ENCODE data around the gene SLC13A5. TPM values are rescaled to one million over a fixed set of nuclear protein-coding genes. Genes with fewer than 3 reads are reported as not detected.

The SLC13A5 gene
- total RNA-seq (2022) (not detected in 2 replicates), Bru-seq, nascent RNA (not detected), BruChase-seq, experiment 1, labeled RNA remaining after a 6-hour chase (percentile 6 among the genes with signal in this experiment), BruChase-seq, experiment 2, labeled RNA remaining after a 2-hour chase (not detected)
- long read RNA-seq = 0 reads

- intact Hi-C loops (cut with micrococcal nuclease) = no loop called here
These were observed at the start of gene SLC13A5 for GRCh38 chr17:6713130-6713917. Gene SLC13A5, minus strand, starts transcription at chr17:6713369. Its CDS starts 36 bp downstream, at chr17:6713333.

GRCh38 chr17:6761779-6762178, 48.6 kb upstream of the SLC13A5 start:
- no TSS peak for BruUV-seq (replicated peaks)
- Mint-ChIP-seq H3K9me3 (ENCODE audit: unreplicated experiment) (peaks cover 9% of the 10 kb centered on the region), H3K4me3 (ENCODE audit: unreplicated experiment) (no peak overlapping the region), H3K4me1 (ENCODE audit: insufficient read depth, unreplicated experiment) (no peaks in the 10 kb centered on the region), H3K27ac (ENCODE audit: low read depth, unreplicated experiment) (no peak overlapping the region), H3K36me3 (ENCODE audit: insufficient read depth, unreplicated experiment) (no peaks in the 10 kb centered on the region), H3K27me3 (ENCODE audit: insufficient read depth, unreplicated experiment) (peaks cover 8% of the 10 kb centered on the region)
- no peak for TF ChIP-seq CTCF (IDR thresholded peaks at IDR 0.05; ENCODE audit: unreplicated experiment)
- CTCF ChIA-PET = no interaction called here
- no peak for DNase-seq (ENCODE audit: unreplicated experiment)
- intact Hi-C loops (cut with micrococcal nuclease) = no loop called here
- POLR2A ChIA-PET = no interaction called here

More at GRCh38 chr17:6713130-6713917, at the start of gene SLC13A5:
- no peak for TF ChIP-seq CTCF (IDR thresholded peaks at IDR 0.05; ENCODE audit: unreplicated experiment)
- H3K27ac Mint-ChIP-seq (ENCODE audit: low read depth, unreplicated experiment) = no peak within 1 kb of the TSS
- peaks cover 7% of the 10 kb centered on the region for H3K9me3 Mint-ChIP-seq (ENCODE audit: unreplicated experiment)
- CTCF ChIA-PET = interaction anchor here (0.6 kb wide), 1 partner anchor 197 kb away, joined by 4 read pairs; no protein-coding TSS in a partner anchor
- POLR2A ChIA-PET = interaction anchor here (0.9 kb wide), 1 partner anchor 19 kb away, joined by 4 read pairs; no protein-coding TSS in a partner anchor
- no peaks in the 10 kb centered on the region for H3K27me3 Mint-ChIP-seq (ENCODE audit: insufficient read depth, unreplicated experiment)
- BruUV-seq (replicated peaks) = no TSS peak
- H3K4me1 Mint-ChIP-seq (ENCODE audit: insufficient read depth, unreplicated experiment) = peaks cover 20% of the 10 kb centered on the region
- H3K36me3 Mint-ChIP-seq (ENCODE audit: insufficient read depth, unreplicated experiment) = no peaks in the 10 kb centered on the region
- DNase-seq (ENCODE audit: unreplicated experiment) = no peak
- no peak within 1 kb of the TSS for H3K4me3 Mint-ChIP-seq (ENCODE audit: unreplicated experiment)

- H3K36me3 Mint-ChIP-seq (ENCODE audit: insufficient read depth, unreplicated experiment) = no peaks in the 10 kb centered on the region
- H3K27ac Mint-ChIP-seq (ENCODE audit: low read depth, unreplicated experiment) = no peak overlapping the region
- DNase-seq (ENCODE audit: unreplicated experiment) = no peak
- intact Hi-C loops (cut with micrococcal nuclease) = no loop called here
- H3K4me1 Mint-ChIP-seq (ENCODE audit: insufficient read depth, unreplicated experiment) = peaks cover 5% of the 10 kb centered on the region
- H3K4me3 Mint-ChIP-seq (ENCODE audit: unreplicated experiment) = no peak overlapping the region
- ChIA-PET CTCF (no interaction called here), POLR2A (no interaction called here)
- no peaks in the 10 kb centered on the region for H3K9me3 Mint-ChIP-seq (ENCODE audit: unreplicated experiment)
- H3K27me3 Mint-ChIP-seq (ENCODE audit: insufficient read depth, unreplicated experiment) = no peaks in the 10 kb centered on the region
- BruUV-seq (replicated peaks) = no TSS peak
- no peak for TF ChIP-seq CTCF (IDR thresholded peaks at IDR 0.05; ENCODE audit: unreplicated experiment)
These were observed 44.6 kb upstream of the SLC13A5 start for GRCh38 chr17:6757747-6758146.

GRCh38 chr17:6756425-6757031, 43.4 kb upstream of the SLC13A5 start:
- DNase-seq (ENCODE audit: unreplicated experiment) = no peak
- Mint-ChIP-seq H3K4me1 (ENCODE audit: insufficient read depth, unreplicated experiment) (peaks cover 15% of the 10 kb centered on the region), H3K36me3 (ENCODE audit: insufficient read depth, unreplicated experiment) (no peaks in the 10 kb centered on the region), H3K4me3 (ENCODE audit: unreplicated experiment) (no peak overlapping the region), H3K9me3 (ENCODE audit: unreplicated experiment) (no peaks in the 10 kb centered on the region), H3K27ac (ENCODE audit: low read depth, unreplicated experiment) (no peak overlapping the region), H3K27me3 (ENCODE audit: insufficient read depth, unreplicated experiment) (no peaks in the 10 kb centered on the region)
- intact Hi-C loops (cut with micrococcal nuclease) = no loop called here
- CTCF ChIA-PET = interaction anchor here (0.5 kb wide), 1 partner anchor 68 kb away, joined by 3 read pairs; no protein-coding TSS in a partner anchor
- no peak for TF ChIP-seq CTCF (IDR thresholded peaks at IDR 0.05; ENCODE audit: unreplicated experiment)
- no TSS peak for BruUV-seq (replicated peaks)
- POLR2A ChIA-PET = no interaction called here

Measured in MCF 10A (cell line).